Kidney epithelial cell (primary cell): ENCODE measurements around the gene LIPJ. TPM values are rescaled to one million over a fixed set of nuclear protein-coding genes. Genes with fewer than 3 reads are reported as not detected.
A peak's percentile ranks its signal among the peaks of the same experiment; 100 is the strongest.

Experiments used
- DNase-seq: peaks from one replicate; pipeline ENCODE4 v3.0.0-alpha.2; 2010; ENCODE audit warnings: low read depth
- H3K27me3 ChIP-seq: 2 replicates; pipeline ENCODE4 v1.6.0; 2011; ENCODE audit warnings: low read length; ENCODE audit not compliant: control insufficient read depth, insufficient read depth
- H3K36me3 ChIP-seq: 2 replicates; pipeline ENCODE4 v1.5.1; 2011; ENCODE audit warnings: low read length; ENCODE audit not compliant: control insufficient read depth, insufficient read depth
- H3K4me3 ChIP-seq: 2 replicates; pipeline ENCODE4 v1.5.1; 2011; ENCODE audit warnings: low read depth, mild to moderate bottlenecking, control low read depth, low read length
- total RNA-seq: library from RNA; depleted of rRNA; stranded (reverse); fragments of >200 nt; gene quantifications from 2 replicates; pipeline ENCODE4 v1.2.3, GENCODE V29; 2015
- TF ChIP-seq, protein P1 (sequence below): IDR thresholded peaks from 2 replicates; pipeline ENCODE4 v1.5.1; 2011; ENCODE audit warnings: mild to moderate bottlenecking, moderate library complexity, low read length, control low read depth, inconsistent platforms; ENCODE audit not compliant: insufficient read depth, poor library complexity, severe bottlenecking

Gene LIPJ
- total RNA-seq, 1 donor from 2014 or later, result 0.08 TPM

DNA sequence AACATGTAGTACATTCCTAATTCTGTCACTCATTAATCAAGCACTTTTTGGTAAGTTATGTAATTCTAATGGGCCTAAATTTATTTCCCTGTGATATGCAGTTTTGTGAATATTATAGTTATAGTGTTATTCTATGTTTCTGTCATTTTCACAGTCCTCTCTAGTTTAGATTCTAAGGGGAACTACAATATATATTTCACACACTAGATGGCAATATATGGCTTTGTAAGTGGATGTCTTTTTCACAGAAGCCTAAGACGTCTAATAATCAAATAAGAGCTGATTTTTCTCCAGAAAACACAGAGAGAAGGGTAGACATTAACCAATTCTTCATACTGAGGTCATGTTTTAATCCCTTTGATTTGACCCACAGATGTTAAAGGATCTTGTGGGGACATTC is 21.5 kb upstream of the LIPJ start:
- Histone ChIP-seq H3K4me3 (no peak overlapping the region), H3K36me3 (no peaks in the 10 kb centered on the region), H3K27me3 (no peaks in the 10 kb centered on the region)
- TF ChIP-seq, protein P1, sequence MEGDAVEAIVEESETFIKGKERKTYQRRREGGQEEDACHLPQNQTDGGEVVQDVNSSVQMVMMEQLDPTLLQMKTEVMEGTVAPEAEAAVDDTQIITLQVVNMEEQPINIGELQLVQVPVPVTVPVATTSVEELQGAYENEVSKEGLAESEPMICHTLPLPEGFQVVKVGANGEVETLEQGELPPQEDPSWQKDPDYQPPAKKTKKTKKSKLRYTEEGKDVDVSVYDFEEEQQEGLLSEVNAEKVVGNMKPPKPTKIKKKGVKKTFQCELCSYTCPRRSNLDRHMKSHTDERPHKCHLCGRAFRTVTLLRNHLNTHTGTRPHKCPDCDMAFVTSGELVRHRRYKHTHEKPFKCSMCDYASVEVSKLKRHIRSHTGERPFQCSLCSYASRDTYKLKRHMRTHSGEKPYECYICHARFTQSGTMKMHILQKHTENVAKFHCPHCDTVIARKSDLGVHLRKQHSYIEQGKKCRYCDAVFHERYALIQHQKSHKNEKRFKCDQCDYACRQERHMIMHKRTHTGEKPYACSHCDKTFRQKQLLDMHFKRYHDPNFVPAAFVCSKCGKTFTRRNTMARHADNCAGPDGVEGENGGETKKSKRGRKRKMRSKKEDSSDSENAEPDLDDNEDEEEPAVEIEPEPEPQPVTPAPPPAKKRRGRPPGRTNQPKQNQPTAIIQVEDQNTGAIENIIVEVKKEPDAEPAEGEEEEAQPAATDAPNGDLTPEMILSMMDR, result peak; percentile 27
- no peak for DNase-seq

- TF ChIP-seq, protein P1, result no peak
- Histone ChIP-seq H3K4me3 (peak overlapping the region; percentile 41), H3K27me3 (no peaks in the 10 kb centered on the region), H3K36me3 (no peaks in the 10 kb centered on the region)
- no peak for DNase-seq
Observed at GRCh38 chr10:88582411-88582805, 4.2 kb upstream of the LIPJ start.

- DNase-seq, result no peak
- H3K36me3 ChIP-seq, result no peaks in the 10 kb centered on the region
- peak within 1 kb of the TSS; percentile 41 for H3K4me3 ChIP-seq
- no peaks in the 10 kb centered on the region for H3K27me3 ChIP-seq
- TF ChIP-seq, protein P1, result peak; percentile 86
Observed at GRCh38 chr10:88582806-88583583, 3.6 kb upstream of the LIPJ start, which contains the start of gene RNLS. RNLS (minus strand) TSS chr10:88583318.

- TF ChIP-seq, protein P1, result no peak
- DNase-seq, result no peak
- Histone ChIP-seq H3K4me3 (peak overlapping the region; percentile 41), H3K27me3 (no peaks in the 10 kb centered on the region), H3K36me3 (no peaks in the 10 kb centered on the region)
Observed at GRCh38 chr10:88583584-88583957, 3.0 kb upstream of the LIPJ start.

- no peaks in the 10 kb centered on the region for H3K27me3 ChIP-seq
- DNase-seq, result no peak
- TF ChIP-seq, protein P1, result no peak
- no peaks in the 10 kb centered on the region for H3K36me3 ChIP-seq
- no peak overlapping the region for H3K4me3 ChIP-seq
Observed at GRCh38 chr10:88592381-88592780, 5.8 kb downstream of the LIPJ start.

GRCh38 chr10:88592906-88593305 is 6.3 kb downstream of the LIPJ start:
- TF ChIP-seq, protein P1, result no peak
- Histone ChIP-seq H3K36me3 (no peaks in the 10 kb centered on the region), H3K27me3 (no peaks in the 10 kb centered on the region), H3K4me3 (no peak overlapping the region)
- no peak for DNase-seq
